ENCODE measurements around the gene SLC5A11.
A peak's percentile ranks its signal among the peaks of the same experiment; 100 is the strongest.

The SLC5A11 gene

GRCh38 chr16:24919536-24919935 is 73.8 kb downstream of the SLC5A11 start:
- DNase-seq, result no peak

- no peak for DNase-seq
Observed at GRCh38 chr16:24920568-24920967, 74.8 kb downstream of the SLC5A11 start.

GRCh38 chr16:24921229-24921628 is 75.5 kb downstream of the SLC5A11 start:
- DNase-seq, result no peak

GRCh38 chr16:24925163-24925562 is 79.4 kb downstream of the SLC5A11 start:
- no peak for DNase-seq

GRCh38 chr16:24929409-24929808 is 83.6 kb downstream of the SLC5A11 start:
- DNase-seq, result no peak

GRCh38 chr16:24930440-24930839 is 84.7 kb downstream of the SLC5A11 start:
- DNase-seq, result no peak

- DNase-seq, result no peak
Observed at GRCh38 chr16:24931091-24931490, 85.3 kb downstream of the SLC5A11 start.

- DNase-seq, result no peak
Observed at GRCh38 chr16:24935336-24935735, 89.6 kb downstream of the SLC5A11 start.

GRCh38 chr16:24936151-24936550 is 90.4 kb downstream of the SLC5A11 start:
- DNase-seq, result no peak

GRCh38 chr16:24939224-24939623 is 93.5 kb downstream of the SLC5A11 start:
- no peak for DNase-seq

GRCh38 chr16:24939738-24940137 is 94.0 kb downstream of the SLC5A11 start:
- no peak for DNase-seq

GRCh38 chr16:24943471-24943870 is 97.7 kb downstream of the SLC5A11 start:
- DNase-seq, result no peak

GRCh38 chr16:24944206-24944605 is 98.4 kb downstream of the SLC5A11 start:
- no peak for DNase-seq

GRCh38 chr16:24946155-24946554 is 100.4 kb downstream of the SLC5A11 start:
- DNase-seq, result no peak

- no peak for DNase-seq
Observed at GRCh38 chr16:24950275-24950674, 104.5 kb downstream of the SLC5A11 start.

- peak; percentile 10 to 53 (median 32) for DNase-seq
Observed at GRCh38 chr16:24953306-24953705, 107.5 kb downstream of the SLC5A11 start.

- DNase-seq, result peak in 1 of 4 experiments; percentile 7
Observed at GRCh38 chr16:24953721-24954120, 108.0 kb downstream of the SLC5A11 start.

GRCh38 chr16:24954137-24954536 is 108.4 kb downstream of the SLC5A11 start:
- no peak for DNase-seq

- DNase-seq, result no peak
Observed at GRCh38 chr16:24955975-24956731, 110.4 kb downstream of the SLC5A11 start.

GRCh38 chr16:24957887-24958286 is 112.1 kb downstream of the SLC5A11 start:
- no peak for DNase-seq
